H9 (cell line): ENCODE data around the gene MAJIN. TPM values are rescaled to one million over a fixed set of nuclear protein-coding genes. Genes with fewer than 3 reads are reported as not detected.

Experiments
- DNase-seq: peaks from one replicate; pipeline ENCODE4 v3.0.0-alpha.2; 2017
- H2AFZ ChIP-seq: one replicate; pipeline ENCODE4 v1.6.1; 2013; ENCODE audit warnings: mild to moderate bottlenecking, low read length, control low read depth, moderate library complexity
- H2AK5ac ChIP-seq: 2 replicates; pipeline ENCODE4 v1.6.1; 2013; ENCODE audit warnings: low read length, control low read depth, mixed read lengths; ENCODE audit not compliant: insufficient read length
- H2BK120ac ChIP-seq: one replicate; pipeline ENCODE4 v1.6.1; 2013; ENCODE audit warnings: low read depth, mild to moderate bottlenecking, low read length, control low read depth, inconsistent platforms; ENCODE audit not compliant: poor library complexity, severe bottlenecking
- H2BK12ac ChIP-seq: 2 replicates; pipeline ENCODE4 v1.6.1; 2013; ENCODE audit warnings: low read length, control low read depth, mixed read lengths, low read depth; ENCODE audit not compliant: insufficient read length
- H2BK15ac ChIP-seq: 2 replicates; pipeline ENCODE4 v1.6.1; 2013; ENCODE audit warnings: low read depth, low read length, control low read depth
- H2BK20ac ChIP-seq: one replicate; pipeline ENCODE4 v1.6.1; 2013; ENCODE audit warnings: low read depth, mild to moderate bottlenecking, low read length, control low read depth, inconsistent platforms; ENCODE audit not compliant: poor library complexity, severe bottlenecking
- H2BK5ac ChIP-seq: 2 replicates; pipeline ENCODE4 v1.6.1; 2013; ENCODE audit warnings: low read length, control low read depth, mixed read lengths; ENCODE audit not compliant: insufficient read length
- H3K14ac ChIP-seq: 2 replicates; pipeline ENCODE4 v1.6.1; 2013; ENCODE audit warnings: low read length, control low read depth; ENCODE audit not compliant: insufficient read depth
- H3K18ac ChIP-seq: 2 replicates; pipeline ENCODE4 v1.6.1; 2013; ENCODE audit warnings: low read depth, mild to moderate bottlenecking, mixed read lengths, low read length, control low read depth; ENCODE audit not compliant: insufficient read length
- H3K23ac ChIP-seq: 2 replicates; pipeline ENCODE4 v1.6.1; 2013; ENCODE audit warnings: low read length, control low read depth, mixed read lengths, low read depth; ENCODE audit not compliant: insufficient read length
- H3K23me2 ChIP-seq: 2 replicates; pipeline ENCODE4 v1.6.1; 2013; ENCODE audit warnings: low read depth, mild to moderate bottlenecking, mixed read lengths, low read length, control low read depth; ENCODE audit not compliant: insufficient read length, poor library complexity, severe bottlenecking
- H3K27ac ChIP-seq: 2 replicates; pipeline ENCODE4 v1.5.1; 2013; ENCODE audit warnings: low read length, control low read depth, mixed read lengths, low read depth; ENCODE audit not compliant: insufficient read length
- H3K27me3 ChIP-seq: 2 replicates; pipeline ENCODE4 v1.6.1; 2013; ENCODE audit warnings: low read length, control low read depth, inconsistent platforms; ENCODE audit not compliant: insufficient read depth
- H3K4ac ChIP-seq: 2 replicates; pipeline ENCODE4 v1.6.1; 2013; ENCODE audit warnings: low read depth, mild to moderate bottlenecking, control low read depth, inconsistent platforms, low read length, moderate library complexity
- H3K4me1 ChIP-seq: 2 replicates; pipeline ENCODE4 v1.6.1; 2013; ENCODE audit warnings: low read length, control low read depth, inconsistent platforms; ENCODE audit not compliant: insufficient read depth
- H3K4me2 ChIP-seq: 2 replicates; pipeline ENCODE4 v1.6.1; 2013; ENCODE audit warnings: low read length, control low read depth, mixed read lengths; ENCODE audit not compliant: insufficient read length, insufficient read depth
- H3K56ac ChIP-seq: 2 replicates; pipeline ENCODE4 v1.6.1; 2013; ENCODE audit warnings: low read depth, mild to moderate bottlenecking, mixed read lengths, low read length, control low read depth; ENCODE audit not compliant: insufficient read length
- H3K79me1 ChIP-seq: 2 replicates; pipeline ENCODE4 v1.6.1; 2013; ENCODE audit warnings: low read depth, mild to moderate bottlenecking, moderate library complexity, low read length, control low read depth, inconsistent platforms; ENCODE audit not compliant: insufficient read depth, poor library complexity, severe bottlenecking
- H3K79me2 ChIP-seq: 2 replicates; pipeline ENCODE4 v1.6.1; 2013; ENCODE audit warnings: low read length, control low read depth, inconsistent platforms; ENCODE audit not compliant: insufficient read depth
- H3K9ac ChIP-seq: 2 replicates; pipeline ENCODE4 v1.6.1; 2013; ENCODE audit warnings: low read length, control low read depth, mixed read lengths; ENCODE audit not compliant: insufficient read length; ENCODE audit errors: extremely low read depth
- H3K9me3 ChIP-seq: one replicate; pipeline ENCODE4 v1.6.1; 2013; ENCODE audit warnings: low read depth, low read length, inconsistent platforms; ENCODE audit not compliant: control insufficient read depth
- H3T11ph ChIP-seq: one replicate; pipeline ENCODE4 v1.6.1; 2013; ENCODE audit warnings: mild to moderate bottlenecking, low read length, control low read depth, inconsistent platforms
- H4K20me1 ChIP-seq: one replicate; pipeline ENCODE4 v1.6.1; 2013; ENCODE audit not compliant: control insufficient read depth, insufficient read length, insufficient read depth
- H4K5ac ChIP-seq: 2 replicates; pipeline ENCODE4 v1.6.1; 2013; ENCODE audit warnings: low read depth, mild to moderate bottlenecking, mixed read lengths, low read length, control low read depth; ENCODE audit not compliant: insufficient read length
- H4K8ac ChIP-seq: replicated peaks from 2 replicates; pipeline ENCODE4 v1.6.1; 2013; ENCODE audit warnings: low read length, control low read depth, mixed read lengths, low read depth; ENCODE audit not compliant: insufficient read length
- H4K91ac ChIP-seq: 2 replicates; pipeline ENCODE4 v1.6.1; 2013; ENCODE audit warnings: low read depth, mild to moderate bottlenecking, moderate library complexity, mixed read lengths, low read length, control low read depth; ENCODE audit not compliant: insufficient read length
- H3K27ac Mint-ChIP-seq, 3 experiments: 2 replicates in 2 of 3; 3 replicates in 1 of 3; pipeline ENCODE4 v1.8.0; 2020 to 2021; ENCODE audit warnings: mixed read lengths in 3 of 3, mild to moderate bottlenecking in 1 of 3, moderate library complexity in 1 of 3
- H3K27me3 Mint-ChIP-seq: 2 replicates; pipeline ENCODE4 v1.8.0; 2021; ENCODE audit warnings: low read depth, mild to moderate bottlenecking, moderate library complexity, mixed read lengths
- H3K36me3 Mint-ChIP-seq, 3 experiments: 2 replicates in 2 of 3; 3 replicates in 1 of 3; pipeline ENCODE4 v1.8.0; 2020 to 2021; ENCODE audit warnings: low read depth in 3 of 3, mixed read lengths in 3 of 3; ENCODE audit not compliant: insufficient read depth in 1 of 3
- H3K4me1 Mint-ChIP-seq, 2 experiments: 2 replicates each; pipeline ENCODE4 v1.8.0; 2020; ENCODE audit warnings: mixed read lengths in 2 of 2
- H3K4me3 Mint-ChIP-seq, 2 experiments: 2 replicates in 1 of 2; 3 replicates in 1 of 2; pipeline ENCODE4 v1.8.0; 2020 to 2021; ENCODE audit warnings: mild to moderate bottlenecking in 2 of 2, mixed read lengths in 2 of 2, moderate library complexity in 1 of 2
- H3K9me3 Mint-ChIP-seq, 2 experiments: 2 replicates in 1 of 2; 3 replicates in 1 of 2; pipeline ENCODE4 v1.8.0; 2020; ENCODE audit warnings: mild to moderate bottlenecking in 2 of 2, mixed read lengths in 2 of 2, moderate library complexity in 1 of 2
- CTCF ChIP-seq: fragments of 200-600 bp; sonication (generic); conservative IDR thresholded peaks from 3 replicates; pipeline ENCODE4 v1.8.0; 2021; ENCODE audit warnings: antibody characterized with exemption, mild to moderate bottlenecking
- WGBS: extraction: QIAGEN DNeasy Blood & Tissue Kit; methylation state at CpG from one replicate; pipeline ENCODE4 v1.1.7; 2013; ENCODE audit warnings: missing lambda C conversion rate, low lambda C conversion rate, mixed read lengths; ENCODE audit not compliant: insufficient read length; ENCODE audit errors: extremely low coverage; 5-methylcytosine and 5-hydroxymethylcytosine counted together
- total RNA-seq: library from RNA; stranded (reverse); gene quantifications from 2 replicates; pipeline ENCODE4 v1.2.1, GENCODE V29; 2021

Gene MAJIN
- total RNA-seq, 1 experiment from 2014 or later, result not detected

- H3K27ac Mint-ChIP-seq, result peak overlapping the region in 1 of 3 experiments; percentile 89; a peak in 1 of 7 replicates
Measured at GRCh38 chr11:64921384-64921783, 50.5 kb downstream of the MAJIN start.

More at GRCh38 chr11:64921384-64921783, 50.5 kb downstream of the MAJIN start:
- Histone ChIP-seq H4K20me1 (no peaks in the 10 kb centered on the region), H3T11ph (no peak overlapping the region), H2BK5ac (no peak overlapping the region), H3K23ac (no peak overlapping the region), H3K27me3 (no peaks in the 10 kb centered on the region), H4K5ac (no peak overlapping the region), H3K79me2 (no peaks in the 10 kb centered on the region), H3K18ac (no peak overlapping the region), H3K23me2 (peaks cover 13% of the 10 kb centered on the region), H2BK20ac (no peak overlapping the region), H2BK15ac (no peak overlapping the region), H2AFZ (no peak overlapping the region), H2BK12ac (no peak overlapping the region), H2BK120ac (no peak overlapping the region), H3K56ac (no peak overlapping the region), H3K27ac (no peak overlapping the region), H2AK5ac (no peak overlapping the region), H3K9ac (no peak overlapping the region), H4K8ac (no peak overlapping the region), H3K14ac (no peak overlapping the region), H3K79me1 (no peaks in the 10 kb centered on the region), H3K9me3 (no peaks in the 10 kb centered on the region), H3K4me1 (no peaks in the 10 kb centered on the region), H3K4me2 (no peak overlapping the region), H3K4ac (no peak overlapping the region), H4K91ac (no peak overlapping the region)
- Mint-ChIP-seq H3K36me3 (no peaks in the 10 kb centered on the region), H3K9me3 (no peaks in the 10 kb centered on the region), H3K27me3 (peaks cover 5% of the 10 kb centered on the region), H3K4me3 (no peak overlapping the region), H3K4me1 (peaks cover 19 to 27% of the 10 kb centered on the region in 2 experiments)
- TF ChIP-seq CTCF, result no peak
- DNase-seq, result no peak
- no CpG with 5 or more reads among the region's 3 CpGs for WGBS
